Stimulated activated CD8-positive, alpha-beta memory T cell treated with anti-CD3 and anti-CD28 coated beads, Interleukin-7, amount 100 ng/mL, for 1 hour (primary cell): Measurements from ENCODE around the gene FAM186B.

Experiments used
- DNase-seq, 2 donors: peaks; one replicate each; pipeline ENCODE4 v3.0.0-alpha.2; 2020; ENCODE audit warnings: low read depth in 2 of 2

Gene FAM186B

GRCh38 chr12:49537752-49538509, 67.5 kb downstream of the FAM186B start:
- DNase-seq = no peak
